BLaER1 treated with 17β-estradiol and CSF1 and Interleukin-3, amounts not matched to agents 10 nM and 100 nM (cell line): ENCODE results near the gene CMTR1.

Source experiments
- H3K27ac ChIP-seq, 11 experiments: shearing (Covaris generic); formaldehyde crosslinking; 2 replicates each; pipeline ENCODE4 v1.8.1; 2022
- H3K27me3 ChIP-seq, 11 experiments: shearing (Covaris generic); formaldehyde crosslinking; 2 replicates each; pipeline ENCODE4 v1.8.1; 2022
- H3K36me3 ChIP-seq, 11 experiments: shearing (Covaris generic); formaldehyde crosslinking; 2 replicates each; pipeline ENCODE4 v1.8.1; 2022
- H3K4me1 ChIP-seq, 10 experiments: shearing (Covaris generic); formaldehyde crosslinking; 2 replicates each; pipeline ENCODE4 v1.8.1; 2022
- H3K4me2 ChIP-seq, 11 experiments: shearing (Covaris generic); formaldehyde crosslinking; 2 replicates each; pipeline ENCODE4 v1.8.1; 2022
- H3K4me3 ChIP-seq, 10 experiments: shearing (Covaris generic); formaldehyde crosslinking; 2 replicates each; pipeline ENCODE4 v1.8.1; 2022
- H3K9ac ChIP-seq, 11 experiments: shearing (Covaris generic); formaldehyde crosslinking; 2 replicates each; pipeline ENCODE4 v1.8.1; 2022
- H3K9me3 ChIP-seq, 11 experiments: shearing (Covaris generic); formaldehyde crosslinking; replicated peaks in 1 of 11; 2 replicates each; pipeline ENCODE4 v1.8.1; 2022
- H4K20me1 ChIP-seq, 11 experiments: shearing (Covaris generic); formaldehyde crosslinking; 2 replicates each; pipeline ENCODE4 v1.8.1; 2022
- Cebpa-rat ChIP-seq, 11 experiments: shearing (Covaris generic); IDR thresholded peaks; 2 replicates each; pipeline ENCODE4 v1.8.1; 2022

CMTR1 gene

DNA sequence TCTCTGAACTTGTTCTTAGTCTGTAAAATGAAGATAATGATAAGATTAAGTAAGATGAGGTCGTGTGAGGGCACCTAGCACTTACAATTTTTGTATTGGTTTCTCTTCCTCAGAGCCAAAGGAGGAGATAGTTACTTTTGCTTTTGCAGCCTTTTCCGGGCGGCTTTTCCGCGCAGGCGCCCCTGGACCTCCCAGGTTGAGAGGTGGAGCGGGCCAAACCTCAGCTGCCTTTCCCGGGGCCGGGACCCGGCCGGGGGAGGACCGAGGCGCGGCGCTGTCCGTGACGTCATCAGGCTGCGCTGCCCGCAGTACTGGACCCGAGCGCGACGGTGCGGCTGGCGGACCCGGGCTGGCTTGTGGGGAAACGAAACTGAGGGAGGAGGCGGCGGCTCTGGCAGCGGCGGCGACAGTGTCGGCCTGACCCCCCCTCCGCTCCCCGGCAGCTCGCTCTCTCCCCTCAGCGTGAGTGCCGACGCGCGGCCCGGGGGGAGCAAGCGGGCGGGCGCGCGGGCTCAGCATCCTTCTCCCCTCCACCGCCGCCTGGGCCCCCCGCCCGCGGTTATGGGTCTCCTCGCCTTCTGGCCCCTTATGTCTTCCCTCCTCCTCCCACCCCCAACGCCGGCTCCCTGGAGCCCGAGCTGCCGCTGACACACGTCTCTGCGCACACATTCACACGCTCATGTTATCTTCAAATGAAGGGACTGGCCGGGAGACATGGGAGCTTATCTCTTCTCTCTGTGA is at the start of gene CMTR1:
TSS of gene CMTR1 (plus strand) at position 306 of the 741 bp plus-strand sequence. CDS start 2,409 bp downstream, outside the sequence.
- TF ChIP-seq Cebpa-rat (IDR thresholded peaks at IDR 0.05), result no peak
- Histone ChIP-seq H3K9ac (peak within 1 kb of the TSS; percentile 86 to 94 (median 91)), H3K36me3 (peaks cover 23 to 30% (median 29%) of the 10 kb centered on the region in 11 experiments), H3K27ac (peak within 1 kb of the TSS; percentile 86 to 94 (median 91)), H4K20me1 (0 out of 22 replicates have a peak, but pooled peaks cover 0 to 6% (median 0%) of the 10 kb centered on the region in 11 experiments), H3K9me3 (peaks cover 0 to 5% (median 0%) of the 10 kb centered on the region in 11 experiments; a peak in 2 of 22 replicates), H3K4me2 (peak within 1 kb of the TSS; percentile 80 to 96 (median 87)), H3K4me3 (peak within 1 kb of the TSS; percentile 75 to 94 (median 84)), H3K4me1 (peaks cover 18 to 28% (median 23%) of the 10 kb centered on the region in 10 experiments), H3K27me3 (no peaks in the 10 kb centered on the region)

DNA sequence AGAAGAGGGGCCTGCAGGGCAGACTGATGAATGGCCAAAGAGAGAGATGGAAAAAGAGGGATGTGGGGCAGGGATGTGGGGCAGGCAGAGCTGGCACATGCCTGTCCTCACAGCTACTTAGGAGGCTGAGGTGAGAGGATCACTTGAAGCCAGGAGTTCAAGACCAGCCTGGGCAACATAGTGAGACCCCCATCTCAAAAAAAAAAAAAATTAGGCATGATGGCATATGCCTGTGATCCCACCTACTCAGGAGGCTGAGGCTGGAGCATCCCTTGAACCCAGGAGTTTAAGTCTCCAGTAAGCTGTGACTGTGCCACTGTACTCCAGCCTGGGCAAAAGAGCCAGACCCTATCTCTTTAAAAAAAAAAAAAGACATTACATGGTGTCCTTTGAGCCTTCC is 44.4 kb upstream of the CMTR1 start:
- H3K36me3 ChIP-seq, result peaks cover 81 to 100% (median 97%) of the 10 kb centered on the region in 11 experiments
- TF ChIP-seq Cebpa-rat (IDR thresholded peaks at IDR 0.05), result no peak

GRCh38 chr6:37389857-37390256 is 43.2 kb upstream of the CMTR1 start:
- Histone ChIP-seq H3K27me3 (no peaks in the 10 kb centered on the region), H3K9me3 (no peaks in the 10 kb centered on the region), H3K4me3 (no peak overlapping the region), H3K4me1 (no peaks in the 10 kb centered on the region), H3K4me2 (no peak overlapping the region), H3K27ac (no peak overlapping the region), H3K9ac (no peak overlapping the region), H3K36me3 (peaks cover 72 to 100% (median 93%) of the 10 kb centered on the region in 11 experiments), H4K20me1 (no peaks in the 10 kb centered on the region; a peak in 1 of 22 replicates)
- TF ChIP-seq Cebpa-rat (IDR thresholded peaks at IDR 0.05), result no peak

More for the DNA sequence above, 44.4 kb upstream of the CMTR1 start:
- Histone ChIP-seq H3K9me3 (no peaks in the 10 kb centered on the region), H3K4me2 (no peak overlapping the region), H3K27ac (no peak overlapping the region), H4K20me1 (no peaks in the 10 kb centered on the region; a peak in 2 of 22 replicates), H3K9ac (no peak overlapping the region), H3K4me3 (no peak overlapping the region), H3K4me1 (no peaks in the 10 kb centered on the region), H3K27me3 (no peaks in the 10 kb centered on the region)

GRCh38 chr6:37391120-37391519 is 41.9 kb upstream of the CMTR1 start:
- Histone ChIP-seq H3K4me3 (no peak overlapping the region), H3K27me3 (no peaks in the 10 kb centered on the region), H3K9me3 (no peaks in the 10 kb centered on the region), H3K4me1 (0 out of 20 replicates have a peak, but pooled peaks cover 0 to 2% (median 0%) of the 10 kb centered on the region in 10 experiments), H3K9ac (no peak overlapping the region), H4K20me1 (no peaks in the 10 kb centered on the region; a peak in 1 of 22 replicates), H3K27ac (no peak overlapping the region), H3K4me2 (no peak overlapping the region), H3K36me3 (peaks cover 75 to 96% (median 91%) of the 10 kb centered on the region in 11 experiments)
- TF ChIP-seq Cebpa-rat (IDR thresholded peaks at IDR 0.05), result no peak

- Histone ChIP-seq H4K20me1 (no peaks in the 10 kb centered on the region; a peak in 1 of 22 replicates), H3K4me1 (peaks cover 0 to 11% (median 7%) of the 10 kb centered on the region in 10 experiments; a peak in 10 of 20 replicates), H3K27me3 (no peaks in the 10 kb centered on the region), H3K4me2 (no peak overlapping the region), H3K27ac (no peak overlapping the region), H3K9ac (no peak overlapping the region), H3K4me3 (no peak overlapping the region), H3K36me3 (peaks cover 60 to 79% (median 74%) of the 10 kb centered on the region in 11 experiments), H3K9me3 (no peaks in the 10 kb centered on the region)
- no peak for TF ChIP-seq Cebpa-rat (IDR thresholded peaks at IDR 0.05)
Measured at GRCh38 chr6:37392821-37393220, 40.2 kb upstream of the CMTR1 start.

GRCh38 chr6:37393381-37393929 is 39.6 kb upstream of the CMTR1 start:
- H3K4me1 ChIP-seq, result peaks cover 0 to 11% (median 7%) of the 10 kb centered on the region in 10 experiments; a peak in 10 of 20 replicates
- no peak overlapping the region for H3K4me2 ChIP-seq
- TF ChIP-seq Cebpa-rat (IDR thresholded peaks at IDR 0.05), result no peak
- no peak overlapping the region for H3K4me3 ChIP-seq
- H4K20me1 ChIP-seq, result no peaks in the 10 kb centered on the region; a peak in 1 of 22 replicates
- H3K36me3 ChIP-seq, result peaks cover 54 to 73% (median 67%) of the 10 kb centered on the region in 11 experiments
- H3K27ac ChIP-seq, result no peak overlapping the region
- no peaks in the 10 kb centered on the region for H3K27me3 ChIP-seq
- no peaks in the 10 kb centered on the region for H3K9me3 ChIP-seq
- H3K9ac ChIP-seq, result no peak overlapping the region

DNA sequence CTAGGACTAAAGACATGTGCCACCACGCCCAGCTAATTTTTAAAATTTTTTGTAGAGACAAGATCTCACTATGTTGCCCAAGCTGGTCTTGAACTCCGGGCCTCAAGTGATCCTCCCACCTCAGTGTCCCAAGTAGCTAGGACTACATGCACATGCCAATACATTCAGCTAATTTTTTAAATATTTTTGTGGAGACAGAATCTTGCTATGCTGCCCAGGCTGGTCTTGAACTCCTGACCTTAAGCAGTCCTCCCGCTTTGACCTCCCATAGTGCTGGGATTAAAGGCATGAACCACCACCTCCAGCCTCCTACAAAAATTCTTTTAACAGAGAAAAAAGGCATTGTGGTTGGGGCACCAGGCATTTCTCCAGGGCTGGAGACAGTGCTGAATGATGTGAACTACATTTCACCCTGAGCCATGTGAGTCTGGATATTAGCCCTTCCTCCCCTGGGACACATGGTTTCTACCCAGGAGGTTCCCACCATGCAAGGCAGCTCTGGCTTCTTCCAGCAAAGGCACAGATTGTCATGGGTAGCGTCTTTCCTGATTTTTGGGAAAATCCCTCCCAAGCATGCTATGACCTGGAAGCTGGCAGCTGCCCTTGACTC is 36.3 kb upstream of the CMTR1 start:
- peak overlapping the region in 7 of 11 experiments; percentile 10 to 32 (median 21); a peak in 10 of 22 replicates for H3K4me2 ChIP-seq

DNA sequence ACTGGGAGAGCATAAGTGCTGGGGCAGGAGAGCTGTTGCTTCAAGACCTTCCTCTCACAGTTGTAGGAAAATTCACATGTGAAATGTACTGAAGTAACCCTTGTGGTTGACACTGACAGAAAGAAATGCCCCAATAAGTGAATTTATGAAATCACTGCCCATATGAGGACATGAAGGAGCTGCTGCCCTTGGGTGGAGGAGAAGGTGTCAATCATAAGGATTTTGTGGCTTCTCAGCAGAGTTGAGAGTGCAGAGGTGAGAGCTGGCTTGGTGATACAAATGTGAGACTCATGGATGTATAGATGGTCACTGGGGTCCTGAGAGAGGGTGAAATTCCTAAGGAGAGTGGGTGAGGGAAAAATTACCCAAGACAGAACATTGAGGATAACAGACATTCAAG is 33.9 kb upstream of the CMTR1 start:
- H3K4me3 ChIP-seq, result no peak overlapping the region
- H3K9me3 ChIP-seq, result no peaks in the 10 kb centered on the region
- H3K9ac ChIP-seq, result no peak overlapping the region
- H3K36me3 ChIP-seq, result peaks cover 6 to 16% (median 12%) of the 10 kb centered on the region in 11 experiments; a peak in 16 of 22 replicates
- TF ChIP-seq Cebpa-rat (IDR thresholded peaks at IDR 0.05), result no peak
- no peak overlapping the region for H3K27ac ChIP-seq
- no peak overlapping the region for H3K4me2 ChIP-seq
- no peaks in the 10 kb centered on the region for H3K27me3 ChIP-seq
- H3K4me1 ChIP-seq, result peaks cover 0 to 11% (median 7%) of the 10 kb centered on the region in 10 experiments; a peak in 10 of 20 replicates
- H4K20me1 ChIP-seq, result no peaks in the 10 kb centered on the region

More for the DNA sequence above, 36.3 kb upstream of the CMTR1 start:
- Histone ChIP-seq H3K36me3 (peaks cover 21 to 41% (median 35%) of the 10 kb centered on the region in 11 experiments), H3K9me3 (no peaks in the 10 kb centered on the region), H3K27me3 (no peaks in the 10 kb centered on the region), H4K20me1 (no peaks in the 10 kb centered on the region), H3K4me3 (no peak overlapping the region), H3K4me1 (peaks cover 0 to 11% (median 7%) of the 10 kb centered on the region in 10 experiments; a peak in 10 of 20 replicates), H3K27ac (no peak overlapping the region), H3K9ac (no peak overlapping the region)
- no peak for TF ChIP-seq Cebpa-rat (IDR thresholded peaks at IDR 0.05)
